ENCODE results near the gene CLMN.

GRCh38 chr14:95291859-95292542 is 27.7 kb downstream of the CLMN start:
- no peak for TF ChIP-seq EZH2phosphoT487 (IDR thresholded peaks at IDR 0.05; ENCODE audit: insufficient read depth, low read depth)
- TF ChIP-seq EZH2 (IDR thresholded peaks at IDR 0.05; ENCODE audit: insufficient read depth, poor library complexity, severe bottlenecking), result no peak

All from GM23248 (cell line).